Tibial nerve (tissue), 4 donors: ENCODE measurements around the gene WHAMM. TPM values are rescaled to one million over a fixed set of nuclear protein-coding genes. Genes with fewer than 3 reads are reported as not detected.

Experiments used
- DNase-seq, 2 donors: peaks; one replicate each; pipeline ENCODE4 v3.0.0-alpha.2; 2019; ENCODE audit warnings: low spot score in 2 of 2
- H3K27ac ChIP-seq, 4 donors: fragments of 200-600 bp; sonication (generic) in 3 of 4; one replicate each; pipeline ENCODE4 v1.5.1; 2017 to 2019; ENCODE audit warnings: mild to moderate bottlenecking in 1 of 4
- H3K27me3 ChIP-seq, 2 donors: fragments of 200-600 bp; sonication (generic) in 1 of 2; one replicate each; pipeline versions ENCODE4 v1.5.1 to v1.6.0; 2017 to 2019
- H3K36me3 ChIP-seq, 3 donors: fragments of 200-600 bp; sonication (generic); one replicate each; pipeline ENCODE4 v1.5.1; 2018 to 2019
- H3K4me1 ChIP-seq, 4 donors: fragments of 200-600 bp; sonication (generic) in 3 of 4; one replicate each; pipeline ENCODE4 v1.5.1; 2017 to 2019
- H3K4me3 ChIP-seq, 4 donors: fragments of 200-600 bp; sonication (generic) in 3 of 4; one replicate each; pipeline ENCODE4 v1.5.1; 2017 to 2019; ENCODE audit warnings: mild to moderate bottlenecking in 1 of 4, moderate library complexity in 1 of 4
- H3K9me3 ChIP-seq, 4 donors: fragments of 200-600 bp; sonication (generic) in 3 of 4; one replicate each; pipeline ENCODE4 v1.5.1; 2017 to 2019
- EP300 ChIP-seq, 2 donors: sonication (generic); formaldehyde crosslinking; IDR thresholded peaks; one replicate each; pipeline ENCODE4 v1.6.1; 2017; ENCODE audit warnings: antibody characterized with exemption in 2 of 2, mild to moderate bottlenecking in 1 of 2
- POLR2A ChIP-seq, 2 donors: fragments of 450-650 bp; IDR thresholded peaks; one replicate each; pipeline ENCODE4 v1.6.1; 2017; ENCODE audit warnings: antibody characterized with exemption in 2 of 2, mild to moderate bottlenecking in 2 of 2, moderate library complexity in 2 of 2
- WGBS, 2 donors: methylation state at CpG; one replicate each; pipeline ENCODE4 v1.1.5; 2018; 5-methylcytosine and 5-hydroxymethylcytosine counted together
- total RNA-seq, 4 donors: library from RNA; depleted of rRNA; stranded (reverse); fragments of >200 nt; gene quantifications; one replicate each; pipeline ENCODE4 v1.1.0, GENCODE V29; 2016
- TF ChIP-seq, protein P1 (sequence below), 5 experiments: fragments of 200-600 bp in 3 of 5; fragments of 450-650 bp in 2 of 5; sonication (generic) in 3 of 5; IDR thresholded peaks; one replicate each; pipeline ENCODE4 v1.5.1; 2016 to 2019; ENCODE audit warnings: antibody characterized with exemption in 5 of 5, mild to moderate bottlenecking in 3 of 5, moderate library complexity in 2 of 5

WHAMM gene
- total RNA-seq, 4 donors from 2014 or later = 11.8 to 17.4 (median 13.0) TPM

DNA sequence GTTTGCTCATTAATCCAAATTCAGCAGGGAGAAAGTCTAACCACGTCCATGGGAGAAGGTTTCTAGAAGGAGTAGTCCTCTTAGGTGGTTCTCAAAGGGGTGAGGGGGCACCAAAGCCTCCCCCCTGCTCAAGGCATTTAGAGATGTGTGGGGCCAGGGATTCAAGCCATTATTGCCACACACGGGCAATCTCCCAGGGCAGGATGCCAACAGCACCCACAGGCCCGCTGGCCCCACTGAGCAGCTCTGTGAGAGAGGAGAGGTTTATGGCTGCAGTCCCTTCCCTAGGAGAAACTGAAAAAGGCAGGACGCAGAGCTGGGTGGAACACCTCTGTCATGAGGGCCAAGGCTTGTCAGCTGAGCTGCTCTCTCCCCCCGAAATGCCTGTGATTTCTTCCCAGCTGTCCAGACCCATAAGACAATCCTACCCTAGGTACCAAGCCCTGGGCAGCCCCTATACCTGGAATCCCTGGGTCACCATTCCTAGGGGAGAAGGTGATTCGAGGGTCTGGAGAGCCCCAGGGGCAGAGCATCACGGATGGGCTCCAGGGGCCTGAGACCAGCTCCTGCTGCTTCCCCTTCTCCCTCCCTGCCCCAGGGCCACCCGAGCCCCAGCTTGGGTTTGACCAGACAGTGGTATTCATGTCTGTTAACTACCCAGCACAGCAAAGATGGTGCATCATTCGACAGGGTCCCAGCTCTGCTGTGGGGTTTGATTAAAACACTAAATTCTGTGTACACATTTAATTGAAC lies 39.0 kb downstream of the WHAMM start:
- TF ChIP-seq EP300 (IDR thresholded peaks at IDR 0.05) = no peak
- no peak for TF ChIP-seq POLR2A (IDR thresholded peaks at IDR 0.05)
- TF ChIP-seq, protein P1, sequence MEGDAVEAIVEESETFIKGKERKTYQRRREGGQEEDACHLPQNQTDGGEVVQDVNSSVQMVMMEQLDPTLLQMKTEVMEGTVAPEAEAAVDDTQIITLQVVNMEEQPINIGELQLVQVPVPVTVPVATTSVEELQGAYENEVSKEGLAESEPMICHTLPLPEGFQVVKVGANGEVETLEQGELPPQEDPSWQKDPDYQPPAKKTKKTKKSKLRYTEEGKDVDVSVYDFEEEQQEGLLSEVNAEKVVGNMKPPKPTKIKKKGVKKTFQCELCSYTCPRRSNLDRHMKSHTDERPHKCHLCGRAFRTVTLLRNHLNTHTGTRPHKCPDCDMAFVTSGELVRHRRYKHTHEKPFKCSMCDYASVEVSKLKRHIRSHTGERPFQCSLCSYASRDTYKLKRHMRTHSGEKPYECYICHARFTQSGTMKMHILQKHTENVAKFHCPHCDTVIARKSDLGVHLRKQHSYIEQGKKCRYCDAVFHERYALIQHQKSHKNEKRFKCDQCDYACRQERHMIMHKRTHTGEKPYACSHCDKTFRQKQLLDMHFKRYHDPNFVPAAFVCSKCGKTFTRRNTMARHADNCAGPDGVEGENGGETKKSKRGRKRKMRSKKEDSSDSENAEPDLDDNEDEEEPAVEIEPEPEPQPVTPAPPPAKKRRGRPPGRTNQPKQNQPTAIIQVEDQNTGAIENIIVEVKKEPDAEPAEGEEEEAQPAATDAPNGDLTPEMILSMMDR (IDR thresholded peaks at IDR 0.05) = no peak

DNA sequence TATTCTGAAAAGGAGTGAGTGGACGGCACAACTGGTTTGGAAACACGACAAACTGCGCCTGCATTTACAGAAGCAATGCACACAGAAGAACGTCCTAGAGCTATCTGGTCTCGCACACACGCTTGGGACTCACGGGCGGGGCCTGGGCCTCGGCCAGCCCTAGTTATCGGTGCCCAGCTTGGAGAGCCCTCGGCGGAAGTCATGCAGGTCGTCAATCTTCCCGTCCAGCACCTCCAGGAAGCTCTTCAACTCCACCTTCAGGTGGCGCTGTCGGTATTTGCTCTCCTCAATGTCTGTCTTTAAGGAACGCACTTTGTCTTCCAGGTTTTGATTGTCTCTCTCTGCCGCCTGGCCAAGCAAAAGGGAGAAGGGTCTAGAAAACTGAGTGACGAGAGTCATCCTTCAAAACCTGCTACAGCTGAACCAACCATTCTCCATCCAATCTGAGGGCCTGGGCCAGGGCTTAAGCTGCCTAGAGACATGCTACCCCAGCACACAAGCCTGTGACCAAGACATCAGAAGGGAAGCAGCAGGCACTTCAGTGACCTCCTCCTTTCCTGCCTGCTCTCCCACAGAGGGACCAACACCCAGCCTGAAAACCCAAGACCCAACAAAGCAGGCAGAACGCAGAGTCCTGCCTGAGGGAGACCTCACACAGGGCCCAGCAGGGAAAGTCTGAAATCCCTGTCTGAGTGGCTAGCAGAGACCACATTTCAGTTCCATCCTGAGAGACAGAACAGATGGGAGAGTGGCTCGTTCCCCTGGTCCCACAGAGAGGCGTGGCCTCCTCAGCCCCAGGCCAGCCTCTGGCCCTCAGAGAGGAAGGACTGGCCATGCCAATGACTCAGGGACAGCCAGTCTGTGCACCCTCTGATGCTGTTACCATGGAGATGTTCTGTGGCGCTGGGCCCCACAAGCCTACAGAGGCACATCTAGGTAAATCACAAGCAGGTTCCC lies 40.4 kb downstream of the WHAMM start:
- Histone ChIP-seq H3K36me3 (peaks cover 0 to 24% (median 0%) of the 10 kb centered on the region in 3 donors), H3K9me3 (no peaks in the 10 kb centered on the region), H3K4me1 (peaks cover 0 to 11% (median 0%) of the 10 kb centered on the region in 4 donors), H3K27ac (no peak overlapping the region), H3K4me3 (no peak overlapping the region), H3K27me3 (no peaks in the 10 kb centered on the region)
- WGBS, 2 donors = 29 to 39% methylated on average over 20 to 23 of the region's 23 CpGs
- TF ChIP-seq EP300 (IDR thresholded peaks at IDR 0.05) = no peak
- TF ChIP-seq, protein P1 (IDR thresholded peaks at IDR 0.05) = peak; percentile 32 to 63 (median 54)
- DNase-seq = peak in 1 of 2 donors; percentile 44

More for the DNA sequence above, 39.0 kb downstream of the WHAMM start:
- Histone ChIP-seq H3K4me1 (peaks cover 0 to 11% (median 0%) of the 10 kb centered on the region in 4 donors), H3K9me3 (peaks cover 0 to 7% (median 0%) of the 10 kb centered on the region in 4 donors), H3K36me3 (peaks cover 0 to 23% (median 0%) of the 10 kb centered on the region in 3 donors), H3K27me3 (no peaks in the 10 kb centered on the region), H3K4me3 (no peak overlapping the region), H3K27ac (no peak overlapping the region)
- no peak for DNase-seq
- WGBS, 2 donors = 74 to 76% methylated on average over 9 of the region's 9 CpGs

DNA sequence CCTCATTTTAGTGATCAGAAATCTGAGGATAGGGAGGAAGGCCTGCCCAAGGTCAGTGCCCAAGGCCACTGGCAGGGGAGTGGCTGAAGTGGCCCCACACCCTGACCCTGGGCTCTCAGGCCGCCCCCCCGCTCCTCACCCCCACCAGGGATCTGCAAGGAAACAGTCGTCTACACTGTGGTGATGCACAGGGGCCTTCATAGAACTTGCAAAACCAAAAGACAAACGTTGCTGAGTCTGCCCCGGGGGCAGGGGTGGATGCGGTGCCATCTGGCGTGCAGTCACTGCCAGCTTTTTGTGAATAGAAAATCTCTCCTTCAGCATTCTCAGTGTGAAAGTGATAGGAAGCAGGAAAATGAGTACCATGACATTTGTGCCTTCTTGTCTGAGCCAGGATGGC lies 41.3 kb downstream of the WHAMM start:
- 57 to 61% methylated on average over 7 of the region's 7 CpGs for WGBS, 2 donors
- peaks cover 0 to 24% (median 0%) of the 10 kb centered on the region in 3 donors for H3K36me3 ChIP-seq
- no peak overlapping the region for H3K27ac ChIP-seq
- TF ChIP-seq EP300 (IDR thresholded peaks at IDR 0.05) = no peak
- TF ChIP-seq POLR2A (IDR thresholded peaks at IDR 0.05) = no peak
- TF ChIP-seq, protein P1 (IDR thresholded peaks at IDR 0.05) = no peak
- no peak overlapping the region for H3K4me3 ChIP-seq
- DNase-seq = no peak
- H3K27me3 ChIP-seq = no peaks in the 10 kb centered on the region
- peaks cover 0 to 11% (median 0%) of the 10 kb centered on the region in 4 donors for H3K4me1 ChIP-seq
- no peaks in the 10 kb centered on the region for H3K9me3 ChIP-seq

DNA sequence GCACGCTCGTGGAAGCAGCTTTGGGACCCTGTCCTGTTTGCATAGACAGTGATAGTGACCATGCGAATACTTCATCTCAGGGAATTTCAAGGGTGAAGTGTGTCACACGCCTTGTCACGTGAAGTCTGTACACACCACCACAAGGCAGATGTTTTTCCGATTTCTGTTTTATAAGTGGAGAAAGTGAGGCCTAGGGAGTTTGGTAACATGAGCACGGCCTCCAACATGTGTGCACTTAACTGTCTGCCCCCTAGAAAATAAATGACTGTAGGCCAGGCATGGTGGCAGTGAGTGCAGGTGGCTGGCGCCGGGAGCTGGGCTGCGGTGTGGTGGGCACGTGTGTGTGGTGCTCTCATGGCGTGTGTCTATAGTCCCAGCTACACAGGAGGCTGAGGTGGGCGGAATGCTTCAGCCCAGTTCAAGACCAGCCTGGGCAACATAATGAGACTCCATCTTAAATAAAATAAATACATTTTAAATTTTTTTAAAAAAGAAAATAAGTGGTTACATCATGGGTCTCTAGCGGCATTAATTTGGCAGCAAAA lies 42.0 kb downstream of the WHAMM start:
- TF ChIP-seq POLR2A (IDR thresholded peaks at IDR 0.05) = no peak
- no peak for TF ChIP-seq EP300 (IDR thresholded peaks at IDR 0.05)
- TF ChIP-seq, protein P1 (IDR thresholded peaks at IDR 0.05) = no peak
- WGBS, 2 donors = 93% methylated on average over 14 of the region's 14 CpGs
- H3K27me3 ChIP-seq = no peaks in the 10 kb centered on the region
- H3K4me1 ChIP-seq = peaks cover 0 to 11% (median 0%) of the 10 kb centered on the region in 4 donors
- no peak overlapping the region for H3K4me3 ChIP-seq
- DNase-seq = no peak
- H3K9me3 ChIP-seq = no peaks in the 10 kb centered on the region
- peaks cover 0 to 24% (median 0%) of the 10 kb centered on the region in 3 donors for H3K36me3 ChIP-seq
- no peak overlapping the region for H3K27ac ChIP-seq
